HepG2 (cell line): ENCODE measurements around the gene DDRGK1. TPM values are rescaled to one million over a fixed set of nuclear protein-coding genes. Genes with fewer than 3 reads are reported as not detected.
A peak's percentile ranks its signal among the peaks of the same experiment; 100 is the strongest.

Experiments
- GABPB1 ChIP-seq: IDR thresholded peaks from 2 replicates; pipeline ENCODE4 v1.6.1; 2016; ENCODE audit warnings: mild to moderate bottlenecking, missing genetic modification reagents, moderate library complexity, missing compliant biosample characterization
- ZNF816 ChIP-seq: sonication (generic); formaldehyde crosslinking; IDR thresholded peaks from 2 replicates; pipeline ENCODE4 v1.8.0; 2022; ENCODE audit warnings: missing genetic modification reagents, mild to moderate bottlenecking, borderline replicate concordance
- ZNF879 ChIP-seq: sonication (generic); formaldehyde crosslinking; IDR thresholded peaks from 2 replicates; pipeline ENCODE4 v1.8.1; 2023; ENCODE audit warnings: missing genetic modification reagents
- polyA plus RNA-seq, 8 experiments: library from polyadenylated mRNA; depleted of rRNA in 3 of 8; stranded (reverse) in 7 of 8; unstranded in 1 of 8; fragments of >200 nt; fragmentation: Illumina TruSeq in 4 of 8; extraction: Trizol in 4 of 8; gene quantifications; 2 replicates each; pipeline versions ENCODE4 v1.2.1 to v1.2.3, GENCODE V29; 2011 to 2016; ENCODE audit warnings: low read depth in 4 of 8, missing spikeins in 1 of 8, mixed read lengths in 1 of 8; ENCODE audit not compliant: insufficient read depth in 1 of 8
- total RNA-seq, 5 experiments: library from RNA; depleted of rRNA; stranded (reverse); fragments of >200 nt; fragmentation: Illumina TruSeq; extraction: Trizol; gene quantifications; 2 replicates each; pipeline ENCODE4 v1.2.3, GENCODE V29; 2016; ENCODE audit warnings: low read depth in 1 of 5
- TF ChIP-seq, protein P1 (sequence below): sonication (generic); formaldehyde crosslinking; IDR thresholded peaks from 2 replicates; pipeline ENCODE4 v1.4.0; 2020; ENCODE audit warnings: mild to moderate bottlenecking, missing genetic modification reagents
- TF ChIP-seq, protein P2 (sequence below): sonication (generic); formaldehyde crosslinking; IDR thresholded peaks from 2 replicates; pipeline ENCODE4 v1.4.0; 2020; ENCODE audit warnings: mild to moderate bottlenecking, missing genetic modification reagents
- TF ChIP-seq, protein P3 (sequence below): sonication (generic); formaldehyde crosslinking; IDR thresholded peaks from 2 replicates; pipeline ENCODE4 v1.4.0; 2020; ENCODE audit warnings: low read depth, mild to moderate bottlenecking, missing genetic modification reagents
- TF ChIP-seq, protein P4 (sequence below): sonication (generic); formaldehyde crosslinking; IDR thresholded peaks from 2 replicates; pipeline ENCODE4 v1.8.1; 2023; ENCODE audit warnings: missing genetic modification reagents, mild to moderate bottlenecking, borderline replicate concordance
- TF ChIP-seq, protein P5 (sequence below): IDR thresholded peaks from 2 replicates; pipeline ENCODE4 v1.6.1; 2012; ENCODE audit warnings: low read depth, low read length, improper control_type of control experiment

The DDRGK1 gene
- total and polyA plus RNA-seq, 2 of the 13 experiments (the other 11 are each of a cell fraction or from before 2014, with no cell fraction given): 96.7 to 149 TPM

DNA sequence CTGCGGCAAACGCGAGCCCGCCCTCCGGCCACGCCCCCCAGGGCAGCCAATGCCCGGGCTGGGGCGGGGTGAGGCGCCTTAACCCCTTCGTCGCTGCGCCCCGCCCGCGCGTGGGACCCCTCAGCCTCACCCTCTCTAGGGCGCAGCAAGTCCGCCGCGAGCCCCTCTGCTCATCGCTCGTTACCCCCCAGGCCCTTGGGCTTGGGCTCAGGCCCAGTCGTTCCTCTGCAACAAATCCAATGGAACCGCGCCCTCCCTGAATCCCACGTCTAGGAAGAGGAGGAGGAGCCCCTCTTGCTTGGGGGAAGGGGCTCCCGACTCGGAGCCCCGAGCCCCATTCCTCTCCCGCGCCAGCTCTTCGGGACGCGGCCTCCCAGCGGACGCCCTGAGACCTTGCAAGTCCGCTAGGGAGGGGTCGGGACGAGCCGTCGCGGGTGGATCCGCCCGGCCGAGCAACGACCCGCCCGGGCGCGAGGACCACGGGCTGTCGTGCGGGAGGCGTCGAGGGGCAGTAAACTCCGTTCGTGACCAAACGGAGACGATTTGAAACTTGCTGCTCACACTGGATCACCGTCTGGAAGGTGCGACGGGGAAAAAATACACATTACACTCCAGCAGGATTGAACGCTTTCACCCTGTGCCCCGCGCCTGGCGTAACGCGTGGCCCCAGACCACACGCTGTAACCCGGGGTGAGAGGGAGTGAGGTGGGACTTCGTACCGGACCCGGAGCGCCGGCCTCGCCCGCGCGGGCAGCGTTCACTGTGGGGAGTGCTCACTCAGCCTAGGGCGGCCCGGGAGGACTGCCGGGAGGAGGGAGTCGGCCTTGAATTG lies 30.7 kb downstream of the DDRGK1 start (continued):
- TF ChIP-seq, protein P1, sequence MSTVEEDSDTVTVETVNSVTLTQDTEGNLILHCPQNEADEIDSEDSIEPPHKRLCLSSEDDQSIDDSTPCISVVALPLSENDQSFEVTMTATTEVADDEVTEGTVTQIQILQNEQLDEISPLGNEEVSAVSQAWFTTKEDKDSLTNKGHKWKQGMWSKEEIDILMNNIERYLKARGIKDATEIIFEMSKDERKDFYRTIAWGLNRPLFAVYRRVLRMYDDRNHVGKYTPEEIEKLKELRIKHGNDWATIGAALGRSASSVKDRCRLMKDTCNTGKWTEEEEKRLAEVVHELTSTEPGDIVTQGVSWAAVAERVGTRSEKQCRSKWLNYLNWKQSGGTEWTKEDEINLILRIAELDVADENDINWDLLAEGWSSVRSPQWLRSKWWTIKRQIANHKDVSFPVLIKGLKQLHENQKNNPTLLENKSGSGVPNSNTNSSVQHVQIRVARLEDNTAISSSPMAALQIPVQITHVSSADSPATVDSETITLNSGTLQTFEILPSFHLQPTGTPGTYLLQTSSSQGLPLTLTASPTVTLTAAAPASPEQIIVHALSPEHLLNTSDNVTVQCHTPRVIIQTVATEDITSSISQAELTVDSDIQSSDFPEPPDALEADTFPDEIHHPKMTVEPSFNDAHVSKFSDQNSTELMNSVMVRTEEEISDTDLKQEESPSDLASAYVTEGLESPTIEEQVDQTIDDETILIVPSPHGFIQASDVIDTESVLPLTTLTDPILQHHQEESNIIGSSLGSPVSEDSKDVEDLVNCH (CRISPR knock-in tag): 0 out of 2 replicates have a peak, but pooled peaks have one; percentile 20
- TF ChIP-seq GABPB1 (CRISPR knock-in tag): peak; percentile 78
- TF ChIP-seq, protein P2, sequence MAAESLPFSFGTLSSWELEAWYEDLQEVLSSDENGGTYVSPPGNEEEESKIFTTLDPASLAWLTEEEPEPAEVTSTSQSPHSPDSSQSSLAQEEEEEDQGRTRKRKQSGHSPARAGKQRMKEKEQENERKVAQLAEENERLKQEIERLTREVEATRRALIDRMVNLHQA (CRISPR knock-in tag): no peak
- TF ChIP-seq, protein P3, sequence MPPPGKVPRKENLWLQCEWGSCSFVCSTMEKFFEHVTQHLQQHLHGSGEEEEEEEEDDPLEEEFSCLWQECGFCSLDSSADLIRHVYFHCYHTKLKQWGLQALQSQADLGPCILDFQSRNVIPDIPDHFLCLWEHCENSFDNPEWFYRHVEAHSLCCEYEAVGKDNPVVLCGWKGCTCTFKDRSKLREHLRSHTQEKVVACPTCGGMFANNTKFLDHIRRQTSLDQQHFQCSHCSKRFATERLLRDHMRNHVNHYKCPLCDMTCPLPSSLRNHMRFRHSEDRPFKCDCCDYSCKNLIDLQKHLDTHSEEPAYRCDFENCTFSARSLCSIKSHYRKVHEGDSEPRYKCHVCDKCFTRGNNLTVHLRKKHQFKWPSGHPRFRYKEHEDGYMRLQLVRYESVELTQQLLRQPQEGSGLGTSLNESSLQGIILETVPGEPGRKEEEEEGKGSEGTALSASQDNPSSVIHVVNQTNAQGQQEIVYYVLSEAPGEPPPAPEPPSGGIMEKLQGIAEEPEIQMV: peak; percentile 66
- TF ChIP-seq ZNF816 (CRISPR knock-in tag): no peak
- TF ChIP-seq, protein P4, sequence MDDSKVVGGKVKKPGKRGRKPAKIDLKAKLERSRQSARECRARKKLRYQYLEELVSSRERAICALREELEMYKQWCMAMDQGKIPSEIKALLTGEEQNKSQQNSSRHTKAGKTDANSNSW: peak; percentile 19; the same call in 1 of the 2 replicates
- TF ChIP-seq, protein P5, sequence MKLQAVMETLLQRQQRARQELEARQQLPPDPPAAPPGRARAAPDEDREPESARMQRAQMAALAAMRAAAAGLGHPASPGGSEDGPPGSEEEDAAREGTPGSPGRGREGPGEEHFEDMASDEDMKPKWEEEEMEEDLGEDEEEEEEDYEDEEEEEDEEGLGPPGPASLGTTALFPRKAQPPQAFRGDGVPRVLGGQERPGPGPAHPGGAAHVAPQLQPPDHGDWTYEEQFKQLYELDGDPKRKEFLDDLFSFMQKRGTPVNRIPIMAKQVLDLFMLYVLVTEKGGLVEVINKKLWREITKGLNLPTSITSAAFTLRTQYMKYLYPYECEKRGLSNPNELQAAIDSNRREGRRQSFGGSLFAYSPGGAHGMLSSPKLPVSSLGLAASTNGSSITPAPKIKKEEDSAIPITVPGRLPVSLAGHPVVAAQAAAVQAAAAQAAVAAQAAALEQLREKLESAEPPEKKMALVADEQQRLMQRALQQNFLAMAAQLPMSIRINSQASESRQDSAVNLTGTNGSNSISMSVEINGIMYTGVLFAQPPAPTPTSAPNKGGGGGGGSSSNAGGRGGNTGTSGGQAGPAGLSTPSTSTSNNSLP: no peak
- peak; percentile 88 for TF ChIP-seq ZNF879 (CRISPR knock-in tag)
